BJ (cell line): ENCODE data around the gene CRIM1. TPM values are rescaled to one million over a fixed set of nuclear protein-coding genes. Genes with fewer than 3 reads are reported as not detected.
A peak's percentile ranks its signal among the peaks of the same experiment; 100 is the strongest.

ENCODE experiments used
- CTCF ChIA-PET: fragments of 350-600 bp; formaldehyde crosslinking; extraction: SDS; loops from one replicate; lab custom pipeline; 2021; ENCODE audit warnings: antibody characterized with exemption, inconsistent platforms; lab: Yijun Ruan, JAX
- POLR2A ChIA-PET: fragments of 300-600 bp; sonication (Branson Sonifier 250); formaldehyde crosslinking; extraction: SDS; loops from one replicate; lab custom pipeline; 2021; ENCODE audit warnings: antibody characterized with exemption; lab: Charles Lee
- DNase-seq: peaks from one replicate; pipeline ENCODE4 v3.0.0-alpha.2; 2011; ENCODE audit warnings: low read depth
- H3K27me3 ChIP-seq: 2 replicates; pipeline ENCODE4 v1.6.0; 2011; ENCODE audit warnings: low read length; ENCODE audit not compliant: control insufficient read depth, insufficient read depth
- H3K36me3 ChIP-seq: 2 replicates; pipeline ENCODE4 v1.5.1; 2011; ENCODE audit warnings: low read length; ENCODE audit not compliant: control insufficient read depth, insufficient read depth
- H3K4me3 ChIP-seq: 2 replicates; pipeline ENCODE4 v1.5.1; 2011; ENCODE audit warnings: low read depth, mild to moderate bottlenecking, control low read depth, low read length
- polyA plus RNA-seq: library from polyadenylated mRNA; depleted of rRNA; stranded (reverse); fragments of >200 nt; gene quantifications from 2 replicates; pipeline ENCODE4 v1.2.3, GENCODE V29; 2011
- TF ChIP-seq, protein P1 (sequence below): IDR thresholded peaks from 2 replicates; pipeline ENCODE4 v1.5.1; 2011; ENCODE audit warnings: low read depth, mild to moderate bottlenecking, control low read depth, inconsistent platforms, low read length, moderate library complexity; ENCODE audit not compliant: insufficient read depth

CRIM1 gene
- polyA plus RNA-seq, 1 experiment = 729 TPM

DNA sequence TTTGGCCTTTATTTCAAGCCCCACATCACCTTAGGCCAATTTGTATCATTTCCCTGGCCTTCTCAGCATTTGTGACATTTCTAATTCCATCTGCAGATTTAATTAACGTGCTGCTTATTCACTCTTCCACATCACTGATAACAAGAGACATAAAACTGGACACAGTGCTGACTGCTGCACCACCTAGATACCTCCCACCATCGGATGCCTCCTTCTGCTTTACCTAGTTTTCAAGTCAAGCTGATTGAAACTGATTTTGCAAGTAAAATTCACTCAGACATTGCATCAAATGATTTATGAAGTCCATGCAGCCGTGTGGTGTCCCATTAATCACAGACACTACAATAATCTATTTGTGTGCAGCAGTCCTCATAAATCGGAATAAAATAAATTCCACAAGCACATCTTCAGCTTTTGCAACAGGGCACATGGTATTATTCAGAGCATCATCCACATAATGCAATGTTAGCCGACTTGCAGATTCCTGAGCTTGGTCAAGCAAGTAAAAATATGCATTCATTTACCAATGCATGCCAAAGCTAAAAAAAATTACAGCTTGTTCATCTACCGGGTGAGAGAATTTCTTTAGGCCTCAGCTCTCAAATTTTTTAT lies 15.9 kb upstream of the CRIM1 start:
- POLR2A ChIA-PET = no interaction called here
- TF ChIP-seq, protein P1, sequence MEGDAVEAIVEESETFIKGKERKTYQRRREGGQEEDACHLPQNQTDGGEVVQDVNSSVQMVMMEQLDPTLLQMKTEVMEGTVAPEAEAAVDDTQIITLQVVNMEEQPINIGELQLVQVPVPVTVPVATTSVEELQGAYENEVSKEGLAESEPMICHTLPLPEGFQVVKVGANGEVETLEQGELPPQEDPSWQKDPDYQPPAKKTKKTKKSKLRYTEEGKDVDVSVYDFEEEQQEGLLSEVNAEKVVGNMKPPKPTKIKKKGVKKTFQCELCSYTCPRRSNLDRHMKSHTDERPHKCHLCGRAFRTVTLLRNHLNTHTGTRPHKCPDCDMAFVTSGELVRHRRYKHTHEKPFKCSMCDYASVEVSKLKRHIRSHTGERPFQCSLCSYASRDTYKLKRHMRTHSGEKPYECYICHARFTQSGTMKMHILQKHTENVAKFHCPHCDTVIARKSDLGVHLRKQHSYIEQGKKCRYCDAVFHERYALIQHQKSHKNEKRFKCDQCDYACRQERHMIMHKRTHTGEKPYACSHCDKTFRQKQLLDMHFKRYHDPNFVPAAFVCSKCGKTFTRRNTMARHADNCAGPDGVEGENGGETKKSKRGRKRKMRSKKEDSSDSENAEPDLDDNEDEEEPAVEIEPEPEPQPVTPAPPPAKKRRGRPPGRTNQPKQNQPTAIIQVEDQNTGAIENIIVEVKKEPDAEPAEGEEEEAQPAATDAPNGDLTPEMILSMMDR = no peak
- Histone ChIP-seq H3K36me3 (no peaks in the 10 kb centered on the region), H3K27me3 (no peaks in the 10 kb centered on the region), H3K4me3 (no peak overlapping the region)
- CTCF ChIA-PET = interaction anchor here (0.6 to 1.0 kb wide), 3 partner anchors 13 to 81 kb away, joined by 3 to 4 read pairs (median 3); no protein-coding TSS in a partner anchor
- DNase-seq = no peak

- H3K4me3 ChIP-seq = no peak overlapping the region
- no peak for DNase-seq
- ChIA-PET CTCF (no interaction called here), POLR2A (no interaction called here)
- no peaks in the 10 kb centered on the region for H3K36me3 ChIP-seq
- TF ChIP-seq, protein P1 = no peak
- H3K27me3 ChIP-seq = no peaks in the 10 kb centered on the region
Measured at GRCh38 chr2:36343606-36344005, 12.0 kb upstream of the CRIM1 start.

- ChIA-PET CTCF (no interaction called here), POLR2A (no interaction called here)
- Histone ChIP-seq H3K36me3 (no peaks in the 10 kb centered on the region), H3K27me3 (no peaks in the 10 kb centered on the region), H3K4me3 (no peak overlapping the region)
- no peak for DNase-seq
- TF ChIP-seq, protein P1 = no peak
Measured at GRCh38 chr2:36348721-36349120, 6.9 kb upstream of the CRIM1 start.

GRCh38 chr2:36351291-36351690 lies 4.3 kb upstream of the CRIM1 start:
- no peak for DNase-seq
- no peaks in the 10 kb centered on the region for H3K27me3 ChIP-seq
- no peak overlapping the region for H3K4me3 ChIP-seq
- TF ChIP-seq, protein P1 = no peak
- ChIA-PET CTCF (interaction anchor here (0.6 to 3.0 kb wide), 4 partner anchors 142 to 434 kb away, joined by 3 to 12 read pairs (median 4); no protein-coding TSS in a partner anchor), POLR2A (no interaction called here)
- H3K36me3 ChIP-seq = no peaks in the 10 kb centered on the region

DNA sequence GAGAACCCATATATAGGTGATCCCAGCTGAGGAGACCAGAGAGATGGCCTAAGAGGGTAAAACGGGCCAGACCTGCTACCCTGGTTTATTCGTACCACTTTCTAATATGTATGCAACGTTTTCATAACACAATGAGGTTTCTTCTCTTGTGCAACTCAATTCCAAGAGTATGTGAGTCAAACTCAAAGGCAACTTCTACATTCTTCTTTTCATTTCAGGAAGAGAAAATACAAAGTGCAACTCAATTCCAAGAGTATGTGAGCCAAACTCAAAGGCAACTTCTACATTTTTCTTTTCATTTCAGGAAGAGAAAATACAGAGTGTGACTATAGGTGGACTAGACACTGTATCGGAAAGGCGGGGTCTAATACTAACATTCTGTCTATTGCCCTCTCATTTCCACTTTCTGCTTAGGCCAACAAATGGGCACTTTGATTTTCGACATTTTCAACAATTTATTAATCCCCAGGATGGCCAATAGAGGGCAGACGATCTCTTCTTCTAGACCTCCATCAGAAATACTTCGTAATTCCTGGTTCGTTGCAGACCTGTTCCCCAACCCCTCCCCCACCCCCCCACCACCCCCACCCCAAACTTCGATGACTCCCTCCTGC lies 3.7 kb upstream of the CRIM1 start:
- ChIA-PET CTCF (interaction anchor here (0.6 to 3.0 kb wide), 15 partner anchors 16 to 471 kb away, joined by 3 to 12 read pairs (median 4); no protein-coding TSS in a partner anchor), POLR2A (no interaction called here)
- TF ChIP-seq, protein P1 = peak; percentile 60
- Histone ChIP-seq H3K27me3 (no peaks in the 10 kb centered on the region), H3K4me3 (no peak overlapping the region), H3K36me3 (no peaks in the 10 kb centered on the region)
- no peak for DNase-seq
